HG03060 (cell line): ENCODE data around the gene MTF2.

Source experiments
- ATAC-seq: cut with Tn5 transposase; IDR thresholded peaks from one replicate; pipeline ENCODE4 v1.9.1; 2021; ENCODE audit warnings: low read depth, moderate number of reproducible peaks; ENCODE audit not compliant: unreplicated experiment

MTF2 gene

GRCh38 chr1:93081716-93082115, 2.6 kb downstream of the MTF2 start:
- no peak for ATAC-seq

- no peak for ATAC-seq
These were observed 3.2 kb downstream of the MTF2 start for GRCh38 chr1:93082313-93082712.

- ATAC-seq: no peak
These were observed 4.9 kb downstream of the MTF2 start for GRCh38 chr1:93083979-93084378.

GRCh38 chr1:93087532-93087931, 8.4 kb downstream of the MTF2 start:
- ATAC-seq: no peak

GRCh38 chr1:93093332-93094006, 14.4 kb downstream of the MTF2 start:
- no peak for ATAC-seq

- no peak for ATAC-seq
These were observed 16.9 kb downstream of the MTF2 start for GRCh38 chr1:93095804-93096585.

GRCh38 chr1:93102142-93102541, 23.1 kb downstream of the MTF2 start:
- ATAC-seq: no peak

- no peak for ATAC-seq
These were observed 27.1 kb downstream of the MTF2 start for GRCh38 chr1:93106226-93106625.

- ATAC-seq: no peak
These were observed 28.3 kb downstream of the MTF2 start for GRCh38 chr1:93107395-93107794.

GRCh38 chr1:93108335-93108734, 29.3 kb downstream of the MTF2 start:
- ATAC-seq: no peak

GRCh38 chr1:93109578-93109977, 30.5 kb downstream of the MTF2 start:
- no peak for ATAC-seq

- no peak for ATAC-seq
These were observed 32.0 kb downstream of the MTF2 start for GRCh38 chr1:93111065-93111464.

- no peak for ATAC-seq
These were observed 32.5 kb downstream of the MTF2 start for GRCh38 chr1:93111561-93111960.

- no peak for ATAC-seq
These were observed 34.0 kb downstream of the MTF2 start for GRCh38 chr1:93113127-93113526.

GRCh38 chr1:93114391-93114790, 35.3 kb downstream of the MTF2 start:
- no peak for ATAC-seq

GRCh38 chr1:93120614-93121013, 41.5 kb downstream of the MTF2 start:
- ATAC-seq: no peak

- no peak for ATAC-seq
These were observed 44.2 kb downstream of the MTF2 start for GRCh38 chr1:93123201-93123783.

GRCh38 chr1:93124556-93125355, 45.7 kb downstream of the MTF2 start:
- ATAC-seq: no peak

GRCh38 chr1:93129507-93130099, 50.5 kb downstream of the MTF2 start:
- no peak for ATAC-seq

GRCh38 chr1:93132638-93133037, 53.6 kb downstream of the MTF2 start:
- no peak for ATAC-seq

- ATAC-seq: no peak
These were observed 57.4 kb downstream of the MTF2 start for GRCh38 chr1:93136445-93136844.
